GM20000 (cell line): Measurements from ENCODE around the gene RAB3B.

Source experiments
- DNase-seq: peaks from one replicate; pipeline ENCODE4 v3.0.0; 2012; ENCODE audit warnings: low spot score
- CTCF ChIP-seq: IDR thresholded peaks from 2 replicates; pipeline ENCODE4 v1.5.1; 2012; ENCODE audit warnings: mild to moderate bottlenecking, control low read depth; ENCODE audit errors: extremely low read depth, missing control alignments

RAB3B gene

GRCh38 chr1:51937112-51937511, 53.4 kb downstream of the RAB3B start:
- DNase-seq: no peak
- no peak for TF ChIP-seq CTCF

- DNase-seq: no peak
- no peak for TF ChIP-seq CTCF
These were observed 54.0 kb downstream of the RAB3B start for GRCh38 chr1:51936531-51936930.

GRCh38 chr1:51933344-51933743, 57.2 kb downstream of the RAB3B start:
- no peak for DNase-seq
- TF ChIP-seq CTCF: no peak

GRCh38 chr1:51930329-51930728, 60.2 kb downstream of the RAB3B start:
- DNase-seq: no peak
- no peak for TF ChIP-seq CTCF

- DNase-seq: no peak
- no peak for TF ChIP-seq CTCF
These were observed 61.6 kb downstream of the RAB3B start for GRCh38 chr1:51928896-51929295.

- no peak for TF ChIP-seq CTCF
- DNase-seq: no peak
These were observed 63.5 kb downstream of the RAB3B start for GRCh38 chr1:51927029-51927428.

- DNase-seq: no peak
- TF ChIP-seq CTCF: no peak
These were observed 64.2 kb downstream of the RAB3B start for GRCh38 chr1:51926171-51926812.
